Liver (tissue), 9 donors: ENCODE results near the gene CBX4. TPM values are rescaled to one million over a fixed set of nuclear protein-coding genes. Genes with fewer than 3 reads are reported as not detected.

Experiments
- DNase-seq: peaks from one replicate; pipeline ENCODE4 v3.0.0-alpha.2; 2017; ENCODE audit warnings: low spot score
- H3K27ac ChIP-seq, 2 donors: one replicate each; pipeline ENCODE4 v1.7.0; 2013; ENCODE audit warnings: inconsistent platforms in 2 of 2, low read length in 2 of 2, control low read depth in 1 of 2, low read depth in 1 of 2, mild to moderate bottlenecking in 1 of 2
- H3K27me3 ChIP-seq, 4 donors: one replicate each; pipeline versions ENCODE4 v1.6.1 to v1.7.0; 2013; ENCODE audit warnings: low read length in 3 of 4, inconsistent platforms in 1 of 4, mild to moderate bottlenecking in 1 of 4, moderate library complexity in 1 of 4; ENCODE audit not compliant: control insufficient read depth in 4 of 4, insufficient read depth in 4 of 4
- H3K36me3 ChIP-seq, 4 donors: one replicate each; pipeline versions ENCODE4 v1.6.1 to v1.7.0; 2013; ENCODE audit warnings: low read length in 3 of 4, mild to moderate bottlenecking in 3 of 4, low read depth in 1 of 4, moderate library complexity in 1 of 4; ENCODE audit not compliant: control insufficient read depth in 4 of 4, insufficient read depth in 3 of 4
- H3K4me1 ChIP-seq, 4 donors: one replicate each; pipeline versions ENCODE4 v1.6.1 to v1.7.0; 2013; ENCODE audit warnings: low read length in 3 of 4, mild to moderate bottlenecking in 3 of 4, moderate library complexity in 1 of 4; ENCODE audit not compliant: control insufficient read depth in 4 of 4, insufficient read depth in 4 of 4
- H3K4me3 ChIP-seq, 3 donors: one replicate each; pipeline versions ENCODE4 v1.6.1 to v1.7.0; 2013; ENCODE audit warnings: low read length in 3 of 3, control low read depth in 1 of 3, low read depth in 1 of 3, mild to moderate bottlenecking in 1 of 3
- H3K9ac ChIP-seq, 2 donors: one replicate each; pipeline ENCODE4 v1.7.0; 2013; ENCODE audit warnings: low read length in 2 of 2, mild to moderate bottlenecking in 2 of 2, moderate library complexity in 2 of 2, control low read depth in 1 of 2, low read depth in 1 of 2
- H3K9me3 ChIP-seq, 4 donors: one replicate each; pipeline versions ENCODE4 v1.6.1 to v1.7.0; 2013; ENCODE audit warnings: low read length in 3 of 4; ENCODE audit not compliant: control insufficient read depth in 4 of 4
- ATF3 ChIP-seq: IDR thresholded peaks from 2 replicates; pipeline ENCODE4 v1.6.1; 2016; ENCODE audit warnings: antibody characterized with exemption
- CTCF ChIP-seq: fragments of 150-350 bp; IDR thresholded peaks from 2 replicates; pipeline ENCODE4 v1.5.1; 2017; ENCODE audit warnings: improper control_type of control experiment, low read depth, low read length; ENCODE audit not compliant: missing input control
- EGR1 ChIP-seq, 2 donors: IDR thresholded peaks; 2 replicates each; pipeline ENCODE4 v1.6.1; 2016 to 2018; ENCODE audit warnings: antibody characterized with exemption in 2 of 2, low read depth in 2 of 2
- FOXA1 ChIP-seq: IDR thresholded peaks from 2 replicates; pipeline ENCODE4 v1.6.1; 2016; ENCODE audit warnings: antibody characterized with exemption
- FOXA2 ChIP-seq: IDR thresholded peaks from 2 replicates; pipeline ENCODE4 v1.6.1; 2016; ENCODE audit warnings: antibody characterized with exemption
- GABPA ChIP-seq, 2 donors: IDR thresholded peaks in 1 of 2; conservative IDR thresholded peaks in 1 of 2; 2 replicates each; pipeline ENCODE4 v1.6.1; 2016; ENCODE audit warnings: antibody characterized with exemption in 2 of 2, mild to moderate bottlenecking in 1 of 2, moderate library complexity in 1 of 2
- HNF4A ChIP-seq, 2 donors: conservative IDR thresholded peaks; 2 replicates each; pipeline ENCODE4 v1.6.1; 2016; ENCODE audit warnings: antibody characterized with exemption in 2 of 2, mild to moderate bottlenecking in 2 of 2
- HNF4G ChIP-seq: IDR thresholded peaks from 2 replicates; pipeline ENCODE4 v1.6.1; 2016; ENCODE audit warnings: antibody characterized with exemption
- JUND ChIP-seq, 2 donors: IDR thresholded peaks; 2 replicates each; pipeline ENCODE4 v1.6.1; 2016; ENCODE audit warnings: antibody characterized with exemption in 2 of 2
- NR2F2 ChIP-seq: IDR thresholded peaks from 2 replicates; pipeline ENCODE4 v1.6.1; 2016; ENCODE audit warnings: antibody characterized with exemption
- RAD21 ChIP-seq, 2 donors: IDR thresholded peaks; 2 replicates each; pipeline ENCODE4 v1.6.1; 2016; ENCODE audit warnings: antibody characterized with exemption in 2 of 2, mild to moderate bottlenecking in 2 of 2
- RXRA ChIP-seq, 2 donors: IDR thresholded peaks; 2 replicates each; pipeline ENCODE4 v1.6.1; 2017 to 2018; ENCODE audit warnings: antibody characterized with exemption in 2 of 2, mild to moderate bottlenecking in 1 of 2
- SP1 ChIP-seq: IDR thresholded peaks from 2 replicates; pipeline ENCODE4 v1.6.1; 2018; ENCODE audit warnings: antibody characterized with exemption, mild to moderate bottlenecking
- YY1 ChIP-seq: IDR thresholded peaks from 2 replicates; pipeline ENCODE4 v1.6.1; 2016; ENCODE audit warnings: antibody characterized with exemption, mild to moderate bottlenecking
- ZBTB33 ChIP-seq: IDR thresholded peaks from 2 replicates; pipeline ENCODE4 v1.6.1; 2016; ENCODE audit warnings: antibody characterized with exemption
- WGBS: extraction: QIAGEN DNeasy Blood & Tissue Kit; methylation state at CpG from one replicate; pipeline ENCODE4 v1.1.7; 2013; 5-methylcytosine and 5-hydroxymethylcytosine counted together
- polyA plus RNA-seq, 2 donors: library from polyadenylated mRNA; stranded (reverse) in 1 of 2; unstranded in 1 of 2; fragments of 200-250 nt in 1 of 2; fragments of >200 nt in 1 of 2; fragmentation: Nextera tagmentation in 1 of 2; extraction: Ambion mirVana in 1 of 2; gene quantifications; one replicate each; pipeline versions ENCODE4 v1.2.1 to v1.2.3, GENCODE V29; 2013 to 2015
- total RNA-seq, 2 donors: library from RNA; depleted of rRNA; stranded (reverse); fragments of >200 nt; gene quantifications; one replicate each; pipeline ENCODE4 v1.2.3, GENCODE V29; 2014
- donor health status: healthy.
- donor health status: healthy.
- donor health status: healthy.
- donor health status: healthy.
- donor health status: healthy.

The CBX4 gene
- total and polyA plus RNA-seq, 4 donors = 4.8 to 8.9 (median 6.3) TPM

GRCh38 chr17:79840989-79841286, 1.7 kb upstream of the CBX4 start:
- Histone ChIP-seq H3K9ac (no peak overlapping the region), H3K4me3 (no peak overlapping the region), H3K36me3 (no peaks in the 10 kb centered on the region), H3K9me3 (no peaks in the 10 kb centered on the region), H3K4me1 (peaks cover 29 to 78% (median 47%) of the 10 kb centered on the region in 4 donors), H3K27me3 (no peaks in the 10 kb centered on the region), H3K27ac (no peak overlapping the region)
- DNase-seq = no peak
- WGBS = 6% methylated on average over 19 of the region's 19 CpGs
- TF ChIP-seq SP1 (no peak), ATF3 (no peak), JUND (IDR thresholded peaks at IDR 0.05) (no peak), NR2F2 (no peak), RAD21 (IDR thresholded peaks at IDR 0.05) (no peak), FOXA1 (no peak), CTCF (no peak), ZBTB33 (no peak), YY1 (no peak), RXRA (IDR thresholded peaks at IDR 0.05) (no peak), EGR1 (IDR thresholded peaks at IDR 0.05; ENCODE audit: low read depth in 2 of 2) (no peak), HNF4G (no peak)

- no peak overlapping the region for H3K9ac ChIP-seq
- TF ChIP-seq HNF4A (conservative IDR thresholded peaks at IDR 0.05) (no peak), NR2F2 (no peak), JUND (IDR thresholded peaks at IDR 0.05) (no peak), GABPA (IDR thresholded peaks at IDR 0.05 in 1 of 2, conservative IDR thresholded peaks at IDR 0.05 in 1 of 2) (no peak), SP1 (no peak), RAD21 (IDR thresholded peaks at IDR 0.05) (no peak), FOXA2 (no peak), ATF3 (no peak)
Observed at GRCh38 chr17:79840269-79840988, 1.2 kb upstream of the CBX4 start.

More at GRCh38 chr17:79840269-79840988, 1.2 kb upstream of the CBX4 start:
- peak overlapping the region in 1 of 3 donors; percentile 66 for H3K4me3 ChIP-seq
- no peaks in the 10 kb centered on the region for H3K36me3 ChIP-seq
- H3K27me3 ChIP-seq = no peaks in the 10 kb centered on the region
- no peak for DNase-seq
- H3K27ac ChIP-seq = peak overlapping the region; percentile 71 to 91
- 7% methylated on average over 74 of the region's 74 CpGs for WGBS
- no peaks in the 10 kb centered on the region for H3K9me3 ChIP-seq
- peaks cover 32 to 83% (median 50%) of the 10 kb centered on the region in 4 donors for H3K4me1 ChIP-seq
